K562 (cell line): ENCODE data around the gene FKBP8. TPM values are rescaled to one million over a fixed set of nuclear protein-coding genes. Genes with fewer than 3 reads are reported as not detected.

Experiments
- ATAC-seq: fragments of 200-7000 bp; cut with Tn5 transposase; 3 replicates; pipeline ENCODE4 v1.9.1; 2020; ENCODE audit warnings: moderate library complexity
- BruUV-seq: library from RNA; stranded (reverse); fragments of 400-500 nt; replicated peaks from 2 replicates; lab custom pipeline; 2021; lab: Mats Ljungman, UMichigan
- CTCF ChIA-PET: fragments of 300-600 bp; formaldehyde crosslinking; extraction: SDS; loops from one replicate; lab custom pipeline; 2021; ENCODE audit warnings: low intra/inter-chr PET ratio; lab: Yijun Ruan, JAX
- POLR2A ChIA-PET: fragments of 300-600, 350-650 bp; sonication (Branson Sonifier 250); formaldehyde crosslinking; extraction: SDS; loops from one replicate; lab custom pipeline; 2021; ENCODE audit warnings: antibody characterized with exemption, inconsistent platforms; lab: Yijun Ruan, JAX
- DNase-seq, 4 experiments: peaks; one replicate each; pipeline versions ENCODE4 v3.0.0 to v3.0.0-alpha.2; 2011 to 2018; ENCODE audit warnings: low spot score in 3 of 4, mixed read lengths in 3 of 4; ENCODE audit errors: extremely low read depth in 1 of 4
- FAIRE-seq: peaks from 2 replicates; lab custom pipeline; 2011; peaks lifted over from hg19 to GRCh38; lab: Jason Lieb, UNC
- H2AFZ ChIP-seq: 2 replicates; pipeline ENCODE4 v1.6.0; 2011; ENCODE audit warnings: low read depth, low read length, control low read depth, inconsistent platforms
- H3K27ac ChIP-seq: fragments of 200-600 bp; 3 replicates; pipeline ENCODE4 v1.8.0; 2011; ENCODE audit warnings: low read depth, mild to moderate bottlenecking, control low read depth, inconsistent platforms, low read length, moderate library complexity, mixed read lengths; ENCODE audit errors: extremely low read depth
- H3K27me3 ChIP-seq, 2 experiments: fragments of 300-600 bp in 1 of 2; 2 replicates in 1 of 2; 3 replicates in 1 of 2; pipeline versions ENCODE4 v1.6.0 to v1.8.0; 2011; ENCODE audit warnings: inconsistent platforms in 2 of 2, low read length in 2 of 2, mild to moderate bottlenecking in 1 of 2, mixed read lengths in 1 of 2, moderate library complexity in 1 of 2; ENCODE audit not compliant: control insufficient read depth in 2 of 2, insufficient read depth in 2 of 2
- H3K36me3 ChIP-seq: fragments of 300-600 bp; 3 replicates; pipeline ENCODE4 v1.8.0; 2011; ENCODE audit warnings: mild to moderate bottlenecking, low read length, inconsistent platforms; ENCODE audit not compliant: control insufficient read depth, insufficient read depth
- H3K4me1 ChIP-seq, 2 experiments: fragments of 200-600 bp in 1 of 2; replicated peaks in 1 of 2; 2 replicates in 1 of 2; 3 replicates in 1 of 2; pipeline versions ENCODE4 v1.5.1 to v1.8.0; 2011; ENCODE audit warnings: inconsistent platforms in 2 of 2, low read length in 2 of 2, mild to moderate bottlenecking in 1 of 2, mixed read lengths in 1 of 2, moderate library complexity in 1 of 2; ENCODE audit not compliant: control insufficient read depth in 2 of 2, insufficient read depth in 2 of 2
- H3K4me2 ChIP-seq: 2 replicates; pipeline ENCODE4 v1.6.1; 2011; ENCODE audit warnings: low read length, control low read depth, inconsistent platforms, mixed read lengths; ENCODE audit not compliant: insufficient read depth
- H3K4me3 ChIP-seq: fragments of 200-600 bp; sonication (generic), shearing (Covaris generic); 2 replicates; pipeline ENCODE4 v1.5.1; 2016; ENCODE audit warnings: control low read depth, inconsistent platforms
- H3K79me2 ChIP-seq: fragments of 200-600 bp; 3 replicates; pipeline ENCODE4 v1.8.0; 2011; ENCODE audit warnings: low read length, inconsistent platforms; ENCODE audit not compliant: control insufficient read depth, insufficient read depth
- H3K9ac ChIP-seq, 2 experiments: 2 replicates each; pipeline versions ENCODE4 v1.6.0 to v1.6.1; 2011; ENCODE audit warnings: low read depth in 2 of 2, low read length in 2 of 2, control low read depth in 1 of 2, inconsistent platforms in 1 of 2, mild to moderate bottlenecking in 1 of 2, mixed read lengths in 1 of 2; ENCODE audit not compliant: insufficient read depth in 1 of 2
- H3K9me1 ChIP-seq: one replicate; pipeline ENCODE4 v1.6.0; 2011; ENCODE audit warnings: inconsistent platforms, mild to moderate bottlenecking, low read length, moderate library complexity; ENCODE audit not compliant: control insufficient read depth, insufficient read depth
- H3K9me3 ChIP-seq: replicated peaks from 2 replicates; pipeline ENCODE4 v1.5.1; 2011; ENCODE audit warnings: low read depth, low read length, inconsistent platforms; ENCODE audit not compliant: control insufficient read depth, insufficient read depth
- H4K20me1 ChIP-seq: replicated peaks from 2 replicates; pipeline ENCODE4 v1.6.1; 2011; ENCODE audit warnings: low read length, inconsistent platforms, mixed read lengths; ENCODE audit not compliant: control insufficient read depth, insufficient read depth
- CREM ChIP-seq: IDR thresholded peaks from 2 replicates; pipeline ENCODE4 v1.6.1; 2014; ENCODE audit warnings: antibody characterized with exemption, low read depth
- CXXC5 ChIP-seq: fragments of 250-450 bp; sonication (Bioruptor Pico); IDR thresholded peaks from 2 replicates; pipeline ENCODE4 v1.8.0; 2022; ENCODE audit warnings: inconsistent platforms, mild to moderate bottlenecking, moderate library complexity
- EGR1 ChIP-seq: fragments of 450-650 bp; conservative IDR thresholded peaks from 2 replicates; pipeline ENCODE4 v1.6.1; 2017; ENCODE audit warnings: mild to moderate bottlenecking
- ETV5 ChIP-seq: sonication (generic); formaldehyde crosslinking; IDR thresholded peaks from 2 replicates; pipeline ENCODE4 v1.4.0; 2020; ENCODE audit warnings: low read depth, mild to moderate bottlenecking, missing genetic modification reagents
- EWSR1 ChIP-seq: fragments of 450-650 bp; IDR thresholded peaks from 2 replicates; pipeline ENCODE4 v1.6.1; 2018; ENCODE audit warnings: borderline replicate concordance, mild to moderate bottlenecking, low read depth, moderate library complexity; ENCODE audit not compliant: partially characterized antibody
- GABPA ChIP-seq: fragments of 200-800 bp; sonication (Bioruptor generic); conservative IDR thresholded peaks from 2 replicates; pipeline ENCODE4 v1.6.1; 2016; ENCODE audit warnings: low read depth, missing genetic modification characterization, missing compliant biosample characterization
- GABPB1 ChIP-seq: sonication (generic); formaldehyde crosslinking; IDR thresholded peaks from 2 replicates; pipeline ENCODE4 v1.8.0; 2022; ENCODE audit warnings: mild to moderate bottlenecking, missing genetic modification reagents
- HMG20B ChIP-seq: fragments of 250-450 bp; sonication (Bioruptor Pico); IDR thresholded peaks from 2 replicates; pipeline ENCODE4 v1.5.0; 2021; ENCODE audit warnings: mild to moderate bottlenecking
- HNRNPLL ChIP-seq: fragments of 200-400 bp; formaldehyde crosslinking; IDR thresholded peaks from 2 replicates; pipeline ENCODE4 v1.6.1; 2017; ENCODE audit warnings: low read length, low read depth, mild to moderate bottlenecking; ENCODE audit not compliant: poor library complexity, severe bottlenecking
- HNRNPUL1 ChIP-seq: fragments of 200-400 bp; formaldehyde crosslinking; IDR thresholded peaks from 2 replicates; pipeline ENCODE4 v1.6.1; 2017; ENCODE audit warnings: low read length
- JUN ChIP-seq, 2 experiments: sonication (generic) in 1 of 2; formaldehyde crosslinking in 1 of 2; IDR thresholded peaks; 2 replicates each; pipeline versions ENCODE4 v1.6.1 to v1.8.0; 2012 to 2022; ENCODE audit warnings: borderline replicate concordance in 2 of 2, mild to moderate bottlenecking in 2 of 2, improper control_type of control experiment in 1 of 2, low read depth in 1 of 2, low read length in 1 of 2, missing genetic modification reagents in 1 of 2
- JUND ChIP-seq, 2 experiments: IDR thresholded peaks; 2 replicates in 1 of 2; 3 replicates in 1 of 2; pipeline ENCODE4 v1.6.1; 2011; ENCODE audit warnings: borderline replicate concordance in 2 of 2, low read depth in 2 of 2, low read length in 2 of 2, improper control_type of control experiment in 1 of 2, missing biosample characterization in 1 of 2, missing genetic modification characterization in 1 of 2, missing genetic modification reagents in 1 of 2
- MAFG ChIP-seq: fragments of 450-650 bp; conservative IDR thresholded peaks from 2 replicates; pipeline ENCODE4 v1.6.1; 2016; ENCODE audit warnings: missing genetic modification characterization, missing compliant biosample characterization
- MBD2 ChIP-seq: sonication (generic); IDR thresholded peaks from 2 replicates; pipeline ENCODE4 v1.6.1; 2016; ENCODE audit warnings: low read depth, borderline replicate concordance
- NFE2 ChIP-seq: IDR thresholded peaks from 2 replicates; pipeline ENCODE4 v1.6.1; 2014; ENCODE audit warnings: antibody characterized with exemption, low read depth
- NFIX ChIP-seq: fragments of 250-450 bp; sonication (Bioruptor Pico); IDR thresholded peaks from 2 replicates; pipeline ENCODE4 v1.4.0; 2020; ENCODE audit warnings: low read depth, mild to moderate bottlenecking, moderate library complexity
- NONO ChIP-seq, 2 experiments: fragments of 200-400 bp in 1 of 2; fragments of 450-650 bp in 1 of 2; formaldehyde crosslinking in 1 of 2; IDR thresholded peaks; 2 replicates each; pipeline ENCODE4 v1.6.1; 2017; ENCODE audit warnings: low read depth in 2 of 2, mild to moderate bottlenecking in 2 of 2, moderate library complexity in 2 of 2, low read length in 1 of 2
- POLR2A ChIP-seq: fragments of 450-650 bp; conservative IDR thresholded peaks from 2 replicates; pipeline ENCODE4 v1.6.1; 2016
- TARDBP ChIP-seq: fragments of 450-650 bp; IDR thresholded peaks from 2 replicates; pipeline ENCODE4 v1.6.1; 2016
- ZFP36 ChIP-seq: fragments of 150-350 bp; IDR thresholded peaks from 2 replicates; pipeline ENCODE4 v1.6.1; 2018; ENCODE audit warnings: low read length, low read depth; ENCODE audit not compliant: partially characterized antibody
- whole genome bisulfite sequencing: fragments of 100-300 bp; shearing (Covaris generic); methylation state at CpG from one replicate; pipeline ENCODE4 v1.1.6; 2016; ENCODE audit warnings: low coverage, mixed read lengths; ENCODE audit not compliant: insufficient coverage; ENCODE audit errors: missing lambda C conversion rate; 5-methylcytosine and 5-hydroxymethylcytosine counted together
- in situ Hi-C: fragments of 300-500 bp; cut with MboI; formaldehyde crosslinking; loops from 4 replicates; pipeline ENCODE4 v1.15.0; 2018; ENCODE audit warnings: inconsistent platforms, mixed read lengths
- intact Hi-C: fragments of 100-400 bp; cut with micrococcal nuclease; formaldehyde crosslinking; loops from 2 replicates; pipeline ENCODE4 v1.14.2; 2022
- polyA plus RNA-seq, 8 experiments: library from polyadenylated mRNA; depleted of rRNA in 4 of 8; stranded (reverse) in 5 of 8; unstranded in 3 of 8; fragments of >200 nt; fragmentation: Nextera tagmentation in 2 of 8; fragmentation: Illumina TruSeq in 1 of 8; extraction: Ambion mirVana in 2 of 8; extraction: Trizol in 1 of 8; gene quantifications; 2 replicates each; pipeline versions ENCODE4 v1.2.1 to v1.2.3, GENCODE V29; 2011 to 2014; ENCODE audit warnings: inconsistent platforms in 1 of 8, missing spikeins in 1 of 8
- total RNA-seq, 7 experiments: library from RNA; depleted of rRNA in 6 of 7; stranded (reverse); fragments of >200 nt in 6 of 7; fragmentation: Illumina TruSeq in 2 of 7; extraction: Trizol in 2 of 7; gene quantifications; 2 replicates each; pipeline versions ENCODE4 v1.2.1 to v1.2.3, GENCODE V29; 2011 to 2021; ENCODE audit warnings: low replicate concordance in 1 of 7

Gene FKBP8
- total and polyA plus RNA-seq, 9 of the 15 experiments (the other 6 are each of a cell fraction or from before 2014, with no cell fraction given): 0.46 to 236 (median 104) TPM

- Histone ChIP-seq H3K9ac (peak overlapping the region in 1 of 2 experiments; percentile 80; a peak in 3 of 4 replicates), H2AFZ (no peak overlapping the region), H3K4me1 (peaks cover 21 to 46% of the 10 kb centered on the region in 2 experiments; a peak in 4 of 5 replicates), H3K79me2 (peaks cover 95% of the 10 kb centered on the region), H3K27ac (no peak overlapping the region; the same call in 2 of the 3 replicates), H3K36me3 (peaks cover 5% of the 10 kb centered on the region; the same call in 2 of the 3 replicates), H3K4me3 (no peak overlapping the region), H3K27me3 (no peaks in the 10 kb centered on the region), H4K20me1 (peaks cover 66% of the 10 kb centered on the region), H3K4me2 (no peak overlapping the region; the same call in 1 of the 2 replicates), H3K9me3 (no peaks in the 10 kb centered on the region), H3K9me1 (peaks cover 9% of the 10 kb centered on the region)
- ATAC-seq (peak; percentile 79), DNase-seq (peak; percentile 64 to 73 (median 71)), FAIRE-seq (peak; percentile 64)
- no TSS peak for BruUV-seq
- POLR2A ChIA-PET: interaction anchor here (0.7 to 6.0 kb wide), 8 partner anchors 9 to 58 kb away, joined by 3 to 31 read pairs (median 4); partner anchors contain the start of gene ELL
- 38% methylated on average over 10 of the region's 11 CpGs for WGBS
- CTCF ChIA-PET: interaction anchor here (0.6 kb wide), 2 partner anchors 21 to 98 kb away, joined by 4 to 5 read pairs; no protein-coding TSS in a partner anchor
- intact Hi-C loops: no loop called here
- in situ Hi-C loops: no loop called here
- TF ChIP-seq CREM: 0 out of 2 replicates have a peak, but pooled peaks have one; percentile 3
- TF ChIP-seq TARDBP: no peak
- no peak for TF ChIP-seq MBD2
- TF ChIP-seq ZFP36: peak; percentile 32
- 0 out of 2 replicates have a peak, but pooled peaks have one; percentile 6 for TF ChIP-seq MAFG (tag)
- TF ChIP-seq HNRNPLL: no peak
- TF ChIP-seq HMG20B: no peak
- no peak for TF ChIP-seq POLR2A
- TF ChIP-seq NFE2: peak; percentile 53; the same call in 1 of the 2 replicates
- TF ChIP-seq JUN (IDR thresholded peaks at IDR 0.05; ENCODE audit: borderline replicate concordance, low read depth, low read length): peak; percentile 20; the same call in 1 of the 2 replicates
- 0 out of 2 replicates have a peak, but pooled peaks have one; percentile 22 for TF ChIP-seq JUN (CRISPR knock-in tag; IDR thresholded peaks at IDR 0.05; ENCODE audit: borderline replicate concordance)
- no peak for TF ChIP-seq HNRNPUL1
- peak; percentile 51 for TF ChIP-seq GABPA (tag)
- no peak for TF ChIP-seq CXXC5
- TF ChIP-seq NONO (IDR thresholded peaks at IDR 0.05; ENCODE audit: low read depth in 2 of 2, low read length in 1 of 2): no peak
- 0 out of 2 replicates have a peak, but pooled peaks have one; percentile 19 for TF ChIP-seq GABPB1 (CRISPR knock-in tag)
- TF ChIP-seq JUND (IDR thresholded peaks at IDR 0.05; ENCODE audit: borderline replicate concordance, low read depth, low read length): 0 out of 2 replicates have a peak, but pooled peaks have one; percentile 32
- no peak for TF ChIP-seq JUND (tag; IDR thresholded peaks at IDR 0.05; ENCODE audit: borderline replicate concordance, low read depth, low read length)
- no peak for TF ChIP-seq EWSR1
- peak; percentile 30; the same call in 1 of the 2 replicates for TF ChIP-seq ETV5
- peak; percentile 15; the same call in 1 of the 2 replicates for TF ChIP-seq NFIX
- TF ChIP-seq EGR1: peak; percentile 58
Observed at GRCh38 chr19:18496167-18496979, 47.0 kb downstream of the FKBP8 start.
